H1 (cell line): ENCODE data around the gene HM13. TPM values are rescaled to one million over a fixed set of nuclear protein-coding genes. Genes with fewer than 3 reads are reported as not detected.

ENCODE experiments used
- ATF3 ChIP-seq: IDR thresholded peaks from 2 replicates; pipeline ENCODE4 v1.6.1; 2011; ENCODE audit warnings: low read depth, mild to moderate bottlenecking, low read length; ENCODE audit not compliant: insufficient read depth
- GTF2F1 ChIP-seq: IDR thresholded peaks from 2 replicates; pipeline ENCODE4 v1.6.1; 2012; ENCODE audit warnings: low read depth, low read length, improper control_type of control experiment, borderline replicate concordance
- polyA plus RNA-seq, 7 experiments: library from polyadenylated mRNA; depleted of rRNA in 3 of 7; stranded (reverse) in 5 of 7; unstranded in 2 of 7; fragments of >200 nt in 5 of 7; fragments of 200-250 nt in 2 of 7; gene quantifications; 1 replicate in 5 of 7; 2 replicates in 1 of 7; 4 replicates in 1 of 7; pipeline versions ENCODE4 v1.2.1 to v1.2.3, GENCODE V29; 2011 to 2013; ENCODE audit warnings: missing spikeins in 2 of 7, mixed read lengths in 2 of 7
- total RNA-seq: library from RNA; stranded (reverse); fragmentation: NEBNext Ultra II Directional; extraction: Animal tissue kit (Norgen Biotek cat#: 25700); gene quantifications from 2 replicates; pipeline ENCODE4 v1.2.1, GENCODE V29; 2021

The HM13 gene
- total and polyA plus RNA-seq, 2 of the 8 experiments (the other 6 are each of a cell fraction or from before 2014, with no cell fraction given), result 118 to 183 TPM

- TF ChIP-seq GTF2F1 (no peak), ATF3 (no peak)
- TF ChIP-seq, all 59 proteins: peak for 0
Observed at GRCh38 chr20:31564284-31564683, 50.0 kb downstream of the HM13 start (continued).
